H9 (cell line): ENCODE results near the gene ABCC4. TPM values are rescaled to one million over a fixed set of nuclear protein-coding genes. Genes with fewer than 3 reads are reported as not detected.

Source experiments
- DNase-seq: peaks from one replicate; pipeline ENCODE4 v3.0.0-alpha.2; 2017
- H2AFZ ChIP-seq: one replicate; pipeline ENCODE4 v1.6.1; 2013; ENCODE audit warnings: mild to moderate bottlenecking, low read length, control low read depth, moderate library complexity
- H2AK5ac ChIP-seq: 2 replicates; pipeline ENCODE4 v1.6.1; 2013; ENCODE audit warnings: low read length, control low read depth, mixed read lengths; ENCODE audit not compliant: insufficient read length
- H2BK120ac ChIP-seq: one replicate; pipeline ENCODE4 v1.6.1; 2013; ENCODE audit warnings: low read depth, mild to moderate bottlenecking, low read length, control low read depth, inconsistent platforms; ENCODE audit not compliant: poor library complexity, severe bottlenecking
- H2BK12ac ChIP-seq: 2 replicates; pipeline ENCODE4 v1.6.1; 2013; ENCODE audit warnings: low read length, control low read depth, mixed read lengths, low read depth; ENCODE audit not compliant: insufficient read length
- H2BK15ac ChIP-seq: 2 replicates; pipeline ENCODE4 v1.6.1; 2013; ENCODE audit warnings: low read depth, low read length, control low read depth
- H2BK20ac ChIP-seq: one replicate; pipeline ENCODE4 v1.6.1; 2013; ENCODE audit warnings: low read depth, mild to moderate bottlenecking, low read length, control low read depth, inconsistent platforms; ENCODE audit not compliant: poor library complexity, severe bottlenecking
- H2BK5ac ChIP-seq: 2 replicates; pipeline ENCODE4 v1.6.1; 2013; ENCODE audit warnings: low read length, control low read depth, mixed read lengths; ENCODE audit not compliant: insufficient read length
- H3K14ac ChIP-seq: 2 replicates; pipeline ENCODE4 v1.6.1; 2013; ENCODE audit warnings: low read length, control low read depth; ENCODE audit not compliant: insufficient read depth
- H3K18ac ChIP-seq: 2 replicates; pipeline ENCODE4 v1.6.1; 2013; ENCODE audit warnings: low read depth, mild to moderate bottlenecking, mixed read lengths, low read length, control low read depth; ENCODE audit not compliant: insufficient read length
- H3K23ac ChIP-seq: 2 replicates; pipeline ENCODE4 v1.6.1; 2013; ENCODE audit warnings: low read length, control low read depth, mixed read lengths, low read depth; ENCODE audit not compliant: insufficient read length
- H3K23me2 ChIP-seq: 2 replicates; pipeline ENCODE4 v1.6.1; 2013; ENCODE audit warnings: low read depth, mild to moderate bottlenecking, mixed read lengths, low read length, control low read depth; ENCODE audit not compliant: insufficient read length, poor library complexity, severe bottlenecking
- H3K27ac ChIP-seq: 2 replicates; pipeline ENCODE4 v1.5.1; 2013; ENCODE audit warnings: low read length, control low read depth, mixed read lengths, low read depth; ENCODE audit not compliant: insufficient read length
- H3K27me3 ChIP-seq: 2 replicates; pipeline ENCODE4 v1.6.1; 2013; ENCODE audit warnings: low read length, control low read depth, inconsistent platforms; ENCODE audit not compliant: insufficient read depth
- H3K4ac ChIP-seq: 2 replicates; pipeline ENCODE4 v1.6.1; 2013; ENCODE audit warnings: low read depth, mild to moderate bottlenecking, control low read depth, inconsistent platforms, low read length, moderate library complexity
- H3K4me1 ChIP-seq: 2 replicates; pipeline ENCODE4 v1.6.1; 2013; ENCODE audit warnings: low read length, control low read depth, inconsistent platforms; ENCODE audit not compliant: insufficient read depth
- H3K4me2 ChIP-seq: 2 replicates; pipeline ENCODE4 v1.6.1; 2013; ENCODE audit warnings: low read length, control low read depth, mixed read lengths; ENCODE audit not compliant: insufficient read length, insufficient read depth
- H3K56ac ChIP-seq: 2 replicates; pipeline ENCODE4 v1.6.1; 2013; ENCODE audit warnings: low read depth, mild to moderate bottlenecking, mixed read lengths, low read length, control low read depth; ENCODE audit not compliant: insufficient read length
- H3K79me1 ChIP-seq: 2 replicates; pipeline ENCODE4 v1.6.1; 2013; ENCODE audit warnings: low read depth, mild to moderate bottlenecking, moderate library complexity, low read length, control low read depth, inconsistent platforms; ENCODE audit not compliant: insufficient read depth, poor library complexity, severe bottlenecking
- H3K79me2 ChIP-seq: 2 replicates; pipeline ENCODE4 v1.6.1; 2013; ENCODE audit warnings: low read length, control low read depth, inconsistent platforms; ENCODE audit not compliant: insufficient read depth
- H3K9ac ChIP-seq: 2 replicates; pipeline ENCODE4 v1.6.1; 2013; ENCODE audit warnings: low read length, control low read depth, mixed read lengths; ENCODE audit not compliant: insufficient read length; ENCODE audit errors: extremely low read depth
- H3K9me3 ChIP-seq: one replicate; pipeline ENCODE4 v1.6.1; 2013; ENCODE audit warnings: low read depth, low read length, inconsistent platforms; ENCODE audit not compliant: control insufficient read depth
- H3T11ph ChIP-seq: one replicate; pipeline ENCODE4 v1.6.1; 2013; ENCODE audit warnings: mild to moderate bottlenecking, low read length, control low read depth, inconsistent platforms
- H4K20me1 ChIP-seq: one replicate; pipeline ENCODE4 v1.6.1; 2013; ENCODE audit not compliant: control insufficient read depth, insufficient read length, insufficient read depth
- H4K5ac ChIP-seq: 2 replicates; pipeline ENCODE4 v1.6.1; 2013; ENCODE audit warnings: low read depth, mild to moderate bottlenecking, mixed read lengths, low read length, control low read depth; ENCODE audit not compliant: insufficient read length
- H4K8ac ChIP-seq: replicated peaks from 2 replicates; pipeline ENCODE4 v1.6.1; 2013; ENCODE audit warnings: low read length, control low read depth, mixed read lengths, low read depth; ENCODE audit not compliant: insufficient read length
- H4K91ac ChIP-seq: 2 replicates; pipeline ENCODE4 v1.6.1; 2013; ENCODE audit warnings: low read depth, mild to moderate bottlenecking, moderate library complexity, mixed read lengths, low read length, control low read depth; ENCODE audit not compliant: insufficient read length
- H3K27ac Mint-ChIP-seq, 3 experiments: 2 replicates in 2 of 3; 3 replicates in 1 of 3; pipeline ENCODE4 v1.8.0; 2020 to 2021; ENCODE audit warnings: mixed read lengths in 3 of 3, mild to moderate bottlenecking in 1 of 3, moderate library complexity in 1 of 3
- H3K27me3 Mint-ChIP-seq: 2 replicates; pipeline ENCODE4 v1.8.0; 2021; ENCODE audit warnings: low read depth, mild to moderate bottlenecking, moderate library complexity, mixed read lengths
- H3K36me3 Mint-ChIP-seq, 3 experiments: 2 replicates in 2 of 3; 3 replicates in 1 of 3; pipeline ENCODE4 v1.8.0; 2020 to 2021; ENCODE audit warnings: low read depth in 3 of 3, mixed read lengths in 3 of 3; ENCODE audit not compliant: insufficient read depth in 1 of 3
- H3K4me1 Mint-ChIP-seq, 2 experiments: 2 replicates each; pipeline ENCODE4 v1.8.0; 2020; ENCODE audit warnings: mixed read lengths in 2 of 2
- H3K4me3 Mint-ChIP-seq, 2 experiments: 2 replicates in 1 of 2; 3 replicates in 1 of 2; pipeline ENCODE4 v1.8.0; 2020 to 2021; ENCODE audit warnings: mild to moderate bottlenecking in 2 of 2, mixed read lengths in 2 of 2, moderate library complexity in 1 of 2
- H3K9me3 Mint-ChIP-seq, 2 experiments: 2 replicates in 1 of 2; 3 replicates in 1 of 2; pipeline ENCODE4 v1.8.0; 2020; ENCODE audit warnings: mild to moderate bottlenecking in 2 of 2, mixed read lengths in 2 of 2, moderate library complexity in 1 of 2
- CTCF ChIP-seq: fragments of 200-600 bp; sonication (generic); conservative IDR thresholded peaks from 3 replicates; pipeline ENCODE4 v1.8.0; 2021; ENCODE audit warnings: antibody characterized with exemption, mild to moderate bottlenecking
- WGBS: extraction: QIAGEN DNeasy Blood & Tissue Kit; methylation state at CpG from one replicate; pipeline ENCODE4 v1.1.7; 2013; ENCODE audit warnings: missing lambda C conversion rate, low lambda C conversion rate, mixed read lengths; ENCODE audit not compliant: insufficient read length; ENCODE audit errors: extremely low coverage; 5-methylcytosine and 5-hydroxymethylcytosine counted together
- total RNA-seq: library from RNA; stranded (reverse); gene quantifications from 2 replicates; pipeline ENCODE4 v1.2.1, GENCODE V29; 2021

ABCC4 gene
- total RNA-seq, 1 experiment from 2014 or later, result 5.9 TPM

DNA sequence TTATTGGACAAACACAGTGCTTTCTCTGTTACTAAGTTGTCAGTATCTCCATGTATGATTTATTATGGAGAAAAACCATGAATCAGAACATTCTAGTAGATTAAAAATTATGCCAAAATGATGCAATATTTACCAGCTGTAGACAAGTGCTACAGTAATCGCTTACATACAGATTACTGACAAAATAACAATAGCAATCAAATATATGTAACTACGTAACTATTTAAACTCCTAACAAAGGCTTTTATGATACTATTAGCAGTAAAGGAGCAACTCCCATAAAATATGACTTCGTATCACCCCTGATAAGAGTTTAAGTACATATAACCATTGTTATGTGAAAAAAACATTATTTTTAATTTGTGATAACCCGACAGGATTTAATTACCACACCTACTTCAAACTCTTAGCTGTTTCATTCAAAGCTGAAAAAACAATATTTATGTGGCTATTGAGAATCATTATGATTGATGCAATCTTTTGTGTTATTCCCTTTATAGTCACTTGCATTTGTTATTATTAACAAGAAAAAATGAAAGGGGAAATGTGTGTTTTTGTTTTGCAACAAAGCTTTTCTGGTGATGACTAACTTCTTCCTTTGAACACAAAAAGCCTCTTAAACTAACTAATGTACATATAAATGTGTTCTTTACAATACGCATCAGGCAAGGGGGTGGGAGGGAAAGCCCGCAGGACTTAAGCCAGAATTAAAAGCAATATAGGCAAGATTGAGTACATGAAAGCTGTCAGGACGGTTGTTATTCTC is 147.4 kb downstream of the ABCC4 start:
- Histone ChIP-seq H2AFZ (no peak overlapping the region), H2BK12ac (no peak overlapping the region), H2BK5ac (no peak overlapping the region), H3K27me3 (no peaks in the 10 kb centered on the region), H3K4me1 (peaks cover 6% of the 10 kb centered on the region; the same call in 1 of the 2 replicates), H3K79me2 (no peaks in the 10 kb centered on the region), H4K8ac (no peak overlapping the region), H3K14ac (no peak overlapping the region), H4K91ac (no peak overlapping the region), H2AK5ac (no peak overlapping the region), H3K79me1 (no peaks in the 10 kb centered on the region), H3K23ac (no peak overlapping the region), H2BK15ac (no peak overlapping the region), H3K56ac (no peak overlapping the region), H3K4me2 (no peak overlapping the region), H4K20me1 (no peaks in the 10 kb centered on the region), H3K9me3 (no peaks in the 10 kb centered on the region), H2BK120ac (no peak overlapping the region), H4K5ac (no peak overlapping the region), H3K4ac (no peak overlapping the region), H3K9ac (no peak overlapping the region), H3K23me2 (no peaks in the 10 kb centered on the region), H2BK20ac (no peak overlapping the region), H3K27ac (no peak overlapping the region), H3T11ph (no peak overlapping the region), H3K18ac (no peak overlapping the region)
- Mint-ChIP-seq H3K36me3 (peaks cover 0 to 2% (median 0%) of the 10 kb centered on the region in 3 experiments; a peak in 1 of 7 replicates), H3K4me3 (peak overlapping the region; percentile 2 to 13; a peak in 2 of 5 replicates), H3K4me1 (peaks cover 35 to 38% of the 10 kb centered on the region in 2 experiments), H3K27me3 (peaks cover 5% of the 10 kb centered on the region), H3K27ac (no peak overlapping the region), H3K9me3 (no peaks in the 10 kb centered on the region)
- no CpG with 5 or more reads among the region's 7 CpGs for WGBS
- DNase-seq, result no peak
- TF ChIP-seq CTCF, result no peak
